Measurements from ENCODE around the gene AP1S2.
"Not testable (repeated sequence)": the region's sequence is repeated elsewhere in the genome, so short reads cannot be mapped to it uniquely, and the experiment has no call there.

Gene AP1S2

GRCh38 chrX:15854712-15855567 lies at the start of gene AP1S2:
Gene AP1S2, minus strand, starts transcription at chrX:15854813. Its CDS starts 2,289 bp downstream, at chrX:15852524.
- peak; percentile 90 for DNase-seq (ENCODE audit: low read depth)

GRCh38 chrX:15903186-15903681 lies 48.6 kb upstream of the AP1S2 start:
- DNase-seq (ENCODE audit: low read depth): no peak

GRCh38 chrX:15895334-15895733 lies 40.7 kb upstream of the AP1S2 start:
- DNase-seq (ENCODE audit: low read depth): no peak

DNA sequence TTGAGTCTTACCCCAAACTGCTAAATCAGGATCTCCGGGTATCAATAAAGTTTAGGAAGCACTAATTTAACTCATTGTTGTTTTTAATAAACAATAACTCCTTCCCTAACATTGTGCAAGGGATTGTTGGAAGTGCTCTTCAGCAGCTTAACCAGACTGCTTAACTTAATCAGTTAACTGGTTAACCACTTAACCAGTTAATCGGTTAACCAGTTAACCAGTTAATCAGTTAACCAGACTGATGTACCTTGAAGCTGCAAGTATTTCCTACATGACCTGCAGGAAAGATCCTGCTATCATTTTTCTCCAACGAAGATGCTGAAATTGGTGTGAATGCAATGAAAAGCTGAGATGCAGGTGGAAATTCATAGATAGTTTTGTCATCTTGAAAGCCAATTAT lies 40.1 kb upstream of the AP1S2 start:
- no peak for DNase-seq (ENCODE audit: low read depth)

GRCh38 chrX:15890463-15890862 lies 35.9 kb upstream of the AP1S2 start:
- no peak for DNase-seq (ENCODE audit: low read depth)

DNA sequence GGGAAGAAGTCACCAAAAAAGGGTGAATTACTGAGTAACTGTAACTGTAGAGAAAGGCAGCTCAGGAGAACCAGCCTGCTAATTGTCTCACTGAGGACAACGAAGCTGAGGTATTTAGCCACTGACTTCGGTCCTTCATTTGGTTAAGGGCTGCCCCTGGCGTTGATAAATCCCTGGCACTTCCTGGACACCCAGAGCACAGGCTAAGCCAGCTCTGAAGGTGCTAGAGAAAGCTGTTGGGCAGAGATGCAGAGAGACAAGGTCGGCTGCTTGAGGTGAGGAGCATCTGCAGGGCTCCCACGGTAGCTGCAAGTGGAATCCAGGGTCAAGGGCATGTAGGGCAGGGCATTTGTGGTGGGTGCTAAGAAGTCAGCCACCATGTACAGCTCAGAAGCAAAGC lies 33.4 kb upstream of the AP1S2 start:
- no peak for DNase-seq (ENCODE audit: low read depth)

GRCh38 chrX:15883540-15883863 lies 28.9 kb upstream of the AP1S2 start:
- no peak for DNase-seq (ENCODE audit: low read depth)

- peak; percentile 79 for DNase-seq (ENCODE audit: low read depth)
Observed at GRCh38 chrX:15882704-15883539, 28.3 kb upstream of the AP1S2 start.

GRCh38 chrX:15881381-15881897 lies 26.8 kb upstream of the AP1S2 start:
- no peak for DNase-seq (ENCODE audit: low read depth)

- not testable (repeated sequence) for DNase-seq (ENCODE audit: low read depth)
Observed at GRCh38 chrX:15877914-15878313, 23.3 kb upstream of the AP1S2 start.

GRCh38 chrX:15877380-15877779 lies 22.8 kb upstream of the AP1S2 start:
- peak; percentile 33 for DNase-seq (ENCODE audit: low read depth)

DNA sequence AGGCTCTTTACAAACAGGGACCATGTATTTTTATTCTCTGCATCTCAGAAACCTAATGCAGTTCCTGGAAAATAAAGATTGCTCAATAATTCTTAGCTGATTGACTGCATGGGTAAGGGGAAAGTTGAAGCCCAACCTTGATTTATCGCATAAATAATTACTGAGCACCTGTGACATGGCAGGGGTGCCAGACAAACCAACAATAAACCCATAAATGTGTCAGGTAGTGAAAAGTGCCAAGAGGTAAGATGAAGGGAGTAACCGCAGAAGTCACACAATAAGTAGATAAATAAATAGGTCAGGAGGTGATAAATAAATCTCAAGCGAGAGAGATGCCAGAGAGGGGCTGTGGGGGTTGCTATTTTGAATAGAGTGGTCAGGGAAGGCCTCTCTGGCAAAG lies 20.1 kb upstream of the AP1S2 start:
- DNase-seq (ENCODE audit: low read depth): no peak

DNA sequence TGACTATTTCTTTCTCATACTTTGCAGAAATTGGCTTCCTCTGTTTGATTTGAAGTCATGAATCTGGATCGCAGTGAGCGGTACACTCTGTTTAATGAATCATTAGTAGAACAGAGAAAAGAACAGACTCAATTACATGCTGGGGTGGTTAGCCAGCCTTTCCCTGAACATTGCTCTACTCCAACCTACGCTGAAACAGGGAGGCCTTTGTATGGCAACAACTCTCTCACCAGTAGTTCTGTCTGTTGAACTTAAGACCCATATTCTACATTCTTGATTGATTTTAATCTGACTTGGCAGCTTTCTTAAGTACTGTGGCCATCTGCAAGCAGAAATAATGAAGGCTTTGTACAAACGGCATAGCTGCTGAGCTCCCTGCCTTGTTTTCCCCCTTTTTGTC lies 19.0 kb upstream of the AP1S2 start:
- no peak for DNase-seq (ENCODE audit: low read depth)

GRCh38 chrX:15870310-15870709 lies 15.7 kb upstream of the AP1S2 start:
- no peak for DNase-seq (ENCODE audit: low read depth)

GRCh38 chrX:15869695-15870094 lies 15.1 kb upstream of the AP1S2 start:
- no peak for DNase-seq (ENCODE audit: low read depth)

- no peak for DNase-seq (ENCODE audit: low read depth)
Observed at GRCh38 chrX:15866147-15866546, 11.5 kb upstream of the AP1S2 start.

- peak; percentile 64 for DNase-seq (ENCODE audit: low read depth)
Observed at GRCh38 chrX:15864629-15865028, 10.0 kb upstream of the AP1S2 start.

GRCh38 chrX:15864023-15864422 lies 9.4 kb upstream of the AP1S2 start:
- no peak for DNase-seq (ENCODE audit: low read depth)

DNA sequence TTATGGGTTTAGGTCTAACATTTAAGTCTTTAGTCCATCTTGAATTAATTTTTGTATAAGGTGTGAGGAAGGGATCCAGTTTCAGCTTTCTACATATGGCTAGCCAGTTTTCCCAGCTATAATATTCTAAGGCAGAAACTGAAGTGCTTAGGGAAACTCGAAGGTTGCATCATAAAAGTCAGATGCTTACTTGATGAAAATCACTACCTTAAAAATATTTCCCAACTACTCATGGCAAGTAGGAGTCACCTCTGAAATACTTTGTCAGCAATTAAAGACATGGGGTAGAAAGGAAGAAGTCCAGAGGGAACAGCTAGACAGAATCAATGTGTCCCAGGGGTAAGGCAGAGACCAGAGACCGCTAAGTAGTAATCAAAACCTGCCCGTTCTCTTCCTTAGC lies 6.3 kb upstream of the AP1S2 start:
- no peak for DNase-seq (ENCODE audit: low read depth)

GRCh38 chrX:15858051-15858450 lies 3.4 kb upstream of the AP1S2 start:
- no peak for DNase-seq (ENCODE audit: low read depth)

DNA sequence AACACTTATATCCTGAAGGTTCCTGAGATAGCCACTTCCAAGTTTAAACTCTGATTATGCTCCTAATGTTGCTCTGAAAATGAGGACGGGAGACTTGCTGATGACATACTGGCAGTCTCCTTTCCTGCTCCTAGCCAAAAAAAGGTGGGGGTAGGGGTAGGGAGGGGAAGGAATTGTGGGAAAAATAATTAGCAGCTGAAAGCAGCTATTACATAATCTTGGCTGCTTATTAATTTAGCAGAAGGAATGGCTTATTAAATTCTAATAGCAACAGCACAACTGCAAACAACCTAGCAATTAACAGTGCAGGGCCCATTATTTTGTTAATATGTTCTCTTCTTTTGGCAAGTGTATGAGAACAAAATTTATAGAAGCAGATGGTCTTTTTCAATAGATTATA lies 2.0 kb upstream of the AP1S2 start:
- DNase-seq (ENCODE audit: low read depth): no peak

DNA sequence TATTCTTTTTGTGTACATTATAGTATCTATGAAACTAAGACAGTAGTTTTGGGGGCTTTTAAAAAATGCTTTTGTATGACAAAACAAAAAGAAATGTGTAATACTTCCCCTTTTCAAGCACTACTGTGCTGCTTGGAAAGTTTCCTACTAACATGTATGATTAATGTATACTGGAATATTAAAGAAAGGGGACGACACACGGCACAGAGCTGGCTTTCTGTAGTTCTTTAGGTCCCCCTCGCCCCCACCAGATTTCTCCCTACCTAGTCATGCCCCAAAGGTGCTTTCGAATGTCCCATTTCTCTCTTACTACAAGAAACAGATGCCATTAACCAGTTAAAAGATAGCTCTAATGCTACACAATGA lies 1.6 kb upstream of the AP1S2 start:
- DNase-seq (ENCODE audit: low read depth): no peak

Measured in ELR (cell line).